Measurements from ENCODE around the gene COL25A1.
"Not testable (repeated sequence)": the region's sequence is repeated elsewhere in the genome, so short reads cannot be mapped to it uniquely, and the experiment has no call there.

COL25A1 gene

GRCh38 chr4:109079731-109080130, 222.7 kb downstream of the COL25A1 start:
- no peak for DNase-seq (ENCODE audit: low read depth, low spot score)
- no peak for TF ChIP-seq CTCF (IDR thresholded peaks at IDR 0.05; ENCODE audit: insufficient read depth, low read length, missing control alignments)
- H3K4me3 ChIP-seq (ENCODE audit: low read depth, low read length): no peak overlapping the region
- CTCF ChIA-PET: no interaction called here
- POLR2A ChIA-PET: no interaction called here

GRCh38 chr4:109079201-109079600, 223.3 kb downstream of the COL25A1 start:
- DNase-seq (ENCODE audit: low read depth, low spot score): no peak
- H3K4me3 ChIP-seq (ENCODE audit: low read depth, low read length): no peak overlapping the region
- TF ChIP-seq CTCF (IDR thresholded peaks at IDR 0.05; ENCODE audit: insufficient read depth, low read length, missing control alignments): no peak
- ChIA-PET POLR2A (no interaction called here), CTCF (no interaction called here)

- ChIA-PET CTCF (no interaction called here), POLR2A (no interaction called here)
- no peak for TF ChIP-seq CTCF (IDR thresholded peaks at IDR 0.05; ENCODE audit: insufficient read depth, low read length, missing control alignments)
- DNase-seq (ENCODE audit: low read depth, low spot score): peak; percentile 76
- H3K4me3 ChIP-seq (ENCODE audit: low read depth, low read length): no peak overlapping the region
These were observed 223.7 kb downstream of the COL25A1 start for GRCh38 chr4:109078724-109079123.

- POLR2A ChIA-PET: interaction anchor here (0.7 kb wide), 1 partner anchor 222 kb away, joined by 3 read pairs; no protein-coding TSS in a partner anchor
- DNase-seq (ENCODE audit: low read depth, low spot score): no peak
- TF ChIP-seq CTCF (IDR thresholded peaks at IDR 0.05; ENCODE audit: insufficient read depth, low read length, missing control alignments): no peak
- H3K4me3 ChIP-seq (ENCODE audit: low read depth, low read length): no peak overlapping the region
- CTCF ChIA-PET: interaction anchor here (1.1 kb wide), 1 partner anchor 243 kb away, joined by 3 read pairs; no protein-coding TSS in a partner anchor
These were observed 225.0 kb downstream of the COL25A1 start for GRCh38 chr4:109077505-109077904.

- POLR2A ChIA-PET; CTCF ChIA-PET; H3K4me3 ChIP-seq (ENCODE audit: low read depth, low read length); DNase-seq (ENCODE audit: low read depth, low spot score): not testable (repeated sequence)
These were observed 225.7 kb downstream of the COL25A1 start for GRCh38 chr4:109076709-109077108.

GRCh38 chr4:109075621-109076020, 226.8 kb downstream of the COL25A1 start:
- TF ChIP-seq CTCF (IDR thresholded peaks at IDR 0.05; ENCODE audit: insufficient read depth, low read length, missing control alignments): no peak
- DNase-seq (ENCODE audit: low read depth, low spot score): no peak
- POLR2A ChIA-PET: no interaction called here
- CTCF ChIA-PET: no interaction called here
- H3K4me3 ChIP-seq (ENCODE audit: low read depth, low read length): no peak overlapping the region

GRCh38 chr4:109072595-109072994, 229.9 kb downstream of the COL25A1 start:
- CTCF ChIA-PET: no interaction called here
- TF ChIP-seq CTCF (IDR thresholded peaks at IDR 0.05; ENCODE audit: insufficient read depth, low read length, missing control alignments): no peak
- no peak overlapping the region for H3K4me3 ChIP-seq (ENCODE audit: low read depth, low read length)
- POLR2A ChIA-PET: no interaction called here
- peak; percentile 62 for DNase-seq (ENCODE audit: low read depth, low spot score)

GRCh38 chr4:109070677-109071076, 231.8 kb downstream of the COL25A1 start:
- POLR2A ChIA-PET; H3K4me3 ChIP-seq (ENCODE audit: low read depth, low read length); DNase-seq (ENCODE audit: low read depth, low spot score); CTCF ChIA-PET: not testable (repeated sequence)
